ENCODE data around the gene ABCF2.
A peak's percentile ranks its signal among the peaks of the same experiment; 100 is the strongest.

The ABCF2 gene

GRCh38 chr7:151167197-151167961 lies 59.6 kb downstream of the ABCF2 start, which contains the start of gene GBX1:
Gene GBX1, minus strand, starts transcription at chr7:151167694. Its CDS starts 146 bp downstream, at chr7:151167548.
- no peak within 1 kb of the TSS for H3K27ac Mint-ChIP-seq
- H3K27me3 Mint-ChIP-seq, result peaks cover 46% of the 10 kb centered on the region
- H3K4me1 Mint-ChIP-seq, result peaks cover 8% of the 10 kb centered on the region
- no peaks in the 10 kb centered on the region for H3K9me3 Mint-ChIP-seq
- H3K36me3 Mint-ChIP-seq, result no peaks in the 10 kb centered on the region
- CTCF ChIA-PET, result interaction anchor here (0.7 to 3.5 kb wide), 9 partner anchors 7 to 137 kb away, joined by 3 to 19 read pairs (median 3); no protein-coding TSS in a partner anchor
- peak; percentile 34 for DNase-seq
- peak within 1 kb of the TSS; percentile 46 for H3K4me3 Mint-ChIP-seq

- Mint-ChIP-seq H3K9me3 (no peaks in the 10 kb centered on the region), H3K4me3 (peak overlapping the region; percentile 22), H3K27me3 (peaks cover 40% of the 10 kb centered on the region), H3K4me1 (peaks cover 7% of the 10 kb centered on the region), H3K27ac (no peak overlapping the region), H3K36me3 (no peaks in the 10 kb centered on the region)
- CTCF ChIA-PET, result interaction anchor here (0.7 to 3.5 kb wide), 6 partner anchors 9 to 85 kb away, joined by 3 to 15 read pairs (median 3); no protein-coding TSS in a partner anchor
- no peak for DNase-seq
Observed at GRCh38 chr7:151166629-151167196, 60.3 kb downstream of the ABCF2 start.

Data from activated naive CD4-positive, alpha-beta T cell treated with anti-CD3 and anti-CD28 coated beads, Interleukin-2, amount 10 ng/mL, durations not matched to agents 7 days and 5 days (primary cell).